ENCODE measurements around the gene SAP25. TPM values are rescaled to one million over a fixed set of nuclear protein-coding genes. Genes with fewer than 3 reads are reported as not detected.

Gene SAP25
- total RNA-seq, 6 experiments from 2014 or later = 0.40 to 0.87 (median 0.55) TPM; not detected in 3

DNA sequence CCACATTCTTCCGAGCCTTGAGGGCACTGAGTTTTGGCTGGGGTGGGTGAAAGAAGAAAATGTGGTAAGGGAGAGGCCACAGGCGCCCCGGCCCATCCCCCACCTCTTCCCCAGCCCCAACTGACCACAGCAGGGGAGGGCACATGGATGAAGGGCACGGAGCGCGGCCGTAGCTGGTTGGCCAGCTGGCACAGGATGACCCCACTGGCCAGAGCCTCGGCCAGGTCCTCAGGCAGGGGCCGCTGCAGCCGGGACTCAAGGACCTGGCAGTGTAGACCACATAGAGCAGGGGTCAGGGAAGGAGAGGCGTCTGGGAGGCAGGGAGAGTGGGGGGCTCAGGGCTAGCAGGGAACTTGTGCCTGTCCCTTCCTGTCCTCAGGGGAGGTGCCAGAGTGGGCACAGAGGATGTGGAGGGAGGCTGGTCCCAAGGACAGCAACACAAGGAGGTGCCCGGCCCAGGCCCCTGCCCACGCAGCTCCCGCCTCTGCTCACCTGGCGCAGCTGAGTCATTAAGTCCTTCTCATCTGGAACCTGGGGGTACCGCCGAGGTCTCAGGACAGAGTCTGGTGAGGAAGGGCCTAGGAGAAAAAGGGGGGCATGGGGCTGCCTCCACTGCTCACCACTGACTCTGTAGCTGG lies 2.2 kb upstream of the SAP25 start:
- no peaks in the 10 kb centered on the region for H3K9me3 Mint-ChIP-seq
- DNase-seq = no peak
- TF ChIP-seq, protein P1, sequence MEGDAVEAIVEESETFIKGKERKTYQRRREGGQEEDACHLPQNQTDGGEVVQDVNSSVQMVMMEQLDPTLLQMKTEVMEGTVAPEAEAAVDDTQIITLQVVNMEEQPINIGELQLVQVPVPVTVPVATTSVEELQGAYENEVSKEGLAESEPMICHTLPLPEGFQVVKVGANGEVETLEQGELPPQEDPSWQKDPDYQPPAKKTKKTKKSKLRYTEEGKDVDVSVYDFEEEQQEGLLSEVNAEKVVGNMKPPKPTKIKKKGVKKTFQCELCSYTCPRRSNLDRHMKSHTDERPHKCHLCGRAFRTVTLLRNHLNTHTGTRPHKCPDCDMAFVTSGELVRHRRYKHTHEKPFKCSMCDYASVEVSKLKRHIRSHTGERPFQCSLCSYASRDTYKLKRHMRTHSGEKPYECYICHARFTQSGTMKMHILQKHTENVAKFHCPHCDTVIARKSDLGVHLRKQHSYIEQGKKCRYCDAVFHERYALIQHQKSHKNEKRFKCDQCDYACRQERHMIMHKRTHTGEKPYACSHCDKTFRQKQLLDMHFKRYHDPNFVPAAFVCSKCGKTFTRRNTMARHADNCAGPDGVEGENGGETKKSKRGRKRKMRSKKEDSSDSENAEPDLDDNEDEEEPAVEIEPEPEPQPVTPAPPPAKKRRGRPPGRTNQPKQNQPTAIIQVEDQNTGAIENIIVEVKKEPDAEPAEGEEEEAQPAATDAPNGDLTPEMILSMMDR (IDR thresholded peaks at IDR 0.05) = no peak
- no peak overlapping the region for H3K27ac Mint-ChIP-seq
- H3K27me3 Mint-ChIP-seq (ENCODE audit: insufficient read depth) = peaks cover 13% of the 10 kb centered on the region; the same call in 1 of the 2 replicates
- H3K4me3 Mint-ChIP-seq = no peak overlapping the region
- H3K4me1 Mint-ChIP-seq (ENCODE audit: low read depth) = no peaks in the 10 kb centered on the region; the same call in 1 of the 2 replicates
- peaks cover 4% of the 10 kb centered on the region; the same call in 1 of the 2 replicates for H3K36me3 Mint-ChIP-seq (ENCODE audit: low read depth)

DNA sequence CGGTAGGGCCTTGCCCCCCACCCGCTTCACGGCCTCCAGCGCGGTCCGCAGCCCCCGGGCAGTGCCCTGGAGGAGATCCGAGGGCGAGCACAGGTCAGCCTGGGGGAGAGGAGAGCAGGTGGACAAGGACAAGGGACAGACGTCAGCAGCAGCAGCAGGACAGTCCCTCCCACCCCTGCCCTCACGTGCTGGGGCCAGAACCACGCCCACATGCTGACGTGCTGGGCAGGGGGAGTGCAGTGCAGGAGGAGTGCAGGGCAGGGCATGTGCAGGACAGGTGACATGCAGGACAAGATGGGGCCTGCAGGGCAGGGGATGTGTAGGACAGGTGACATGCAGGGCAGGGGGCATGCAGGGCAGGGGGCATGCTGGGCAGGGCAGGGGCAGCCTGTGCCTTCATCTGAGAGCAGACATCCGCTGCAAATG lies 1.5 kb upstream of the SAP25 start:
- H3K9me3 Mint-ChIP-seq = no peaks in the 10 kb centered on the region
- H3K36me3 Mint-ChIP-seq (ENCODE audit: low read depth) = peaks cover 4% of the 10 kb centered on the region; the same call in 1 of the 2 replicates
- peaks cover 13% of the 10 kb centered on the region; the same call in 1 of the 2 replicates for H3K27me3 Mint-ChIP-seq (ENCODE audit: insufficient read depth)
- no peak overlapping the region for H3K4me3 Mint-ChIP-seq
- no peaks in the 10 kb centered on the region; the same call in 1 of the 2 replicates for H3K4me1 Mint-ChIP-seq (ENCODE audit: low read depth)
- DNase-seq = no peak
- no peak overlapping the region for H3K27ac Mint-ChIP-seq
- TF ChIP-seq, protein P1 (IDR thresholded peaks at IDR 0.05) = no peak

DNA sequence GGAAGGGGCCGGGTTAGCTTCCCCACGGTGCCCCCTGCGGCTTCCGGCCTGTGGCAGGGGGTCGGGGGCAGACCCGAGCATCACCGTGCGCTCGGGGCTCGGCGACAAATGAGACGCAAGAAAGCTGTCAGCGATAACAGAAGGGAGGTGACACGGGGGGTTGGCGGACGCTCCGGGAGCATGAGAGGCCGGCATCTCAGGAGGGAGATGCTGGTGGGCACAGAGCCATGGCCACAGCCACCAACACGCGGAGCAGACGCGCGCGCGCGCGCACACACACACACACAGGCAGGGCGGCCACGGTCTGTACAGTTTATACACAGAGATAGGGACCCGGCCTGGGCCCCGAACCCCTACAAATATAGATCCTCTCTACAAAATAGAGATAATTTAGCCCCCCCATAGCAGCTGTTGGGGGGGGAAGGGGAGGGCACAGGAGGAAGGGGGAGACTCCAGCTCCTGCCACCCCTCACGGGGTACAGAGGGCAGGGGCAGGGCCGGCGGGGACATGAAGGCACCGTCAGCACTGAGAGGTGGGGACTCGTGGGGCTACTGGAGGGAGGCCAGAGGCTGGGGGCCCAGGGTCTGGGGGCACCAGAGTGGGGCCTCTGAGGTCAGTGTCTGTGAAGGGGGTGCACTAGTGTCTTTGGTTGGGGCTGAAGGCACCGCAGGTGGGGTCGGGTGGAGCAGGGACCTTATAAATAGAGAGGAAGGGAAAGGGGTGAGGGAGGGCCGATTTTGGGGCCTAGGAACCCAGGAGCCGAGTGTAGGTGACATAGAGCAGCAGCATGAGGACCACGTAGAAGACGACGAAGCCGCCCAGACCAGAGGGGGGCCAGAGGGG lies 884 bp upstream of the SAP25 start:
- TF ChIP-seq, protein P1 (IDR thresholded peaks at IDR 0.05) = no peak
- no peak for DNase-seq

DNA sequence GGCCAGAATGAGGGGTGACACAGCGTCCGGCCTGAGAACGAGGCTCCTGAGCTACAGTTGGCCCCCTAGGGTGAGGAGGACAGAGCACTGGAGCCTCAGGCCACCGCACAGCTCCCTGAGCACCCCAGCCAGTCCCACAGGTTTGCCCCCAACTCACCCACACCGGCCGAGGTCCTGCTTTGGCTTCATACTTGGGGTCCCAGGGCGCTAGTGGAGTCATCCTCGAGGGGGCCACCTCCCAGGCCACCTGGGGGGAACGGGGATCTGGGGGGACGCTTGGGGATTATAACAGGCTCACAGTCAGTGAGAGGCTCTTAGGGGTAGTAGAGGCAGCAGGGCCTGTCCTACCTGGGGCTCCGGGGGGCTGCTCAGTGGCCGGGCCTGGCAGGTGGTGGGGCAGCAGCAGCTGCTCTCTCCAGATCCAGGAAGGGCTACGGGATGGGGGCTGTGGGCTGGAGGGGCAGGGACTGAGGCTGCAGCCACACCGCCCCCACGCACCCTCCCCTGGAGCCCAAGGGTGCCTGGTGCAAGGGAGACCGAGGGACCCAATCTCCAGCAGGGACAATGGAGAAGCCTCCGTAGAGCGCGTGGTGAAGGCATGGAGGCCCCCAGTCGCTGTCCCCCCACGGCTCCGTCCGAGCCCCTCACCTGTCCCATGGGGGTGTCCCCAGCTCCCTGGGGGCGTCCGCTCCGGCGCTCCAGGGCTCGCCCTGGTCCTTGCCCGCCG lies 588 bp downstream of the SAP25 start:
- TF ChIP-seq, protein P1 (IDR thresholded peaks at IDR 0.05) = no peak
- Mint-ChIP-seq H3K4me3 (no peak overlapping the region), H3K9me3 (no peaks in the 10 kb centered on the region), H3K36me3 (ENCODE audit: low read depth) (no peaks in the 10 kb centered on the region), H3K27me3 (ENCODE audit: insufficient read depth) (peaks cover 19% of the 10 kb centered on the region), H3K27ac (no peak overlapping the region), H3K4me1 (ENCODE audit: low read depth) (no peaks in the 10 kb centered on the region; the same call in 1 of the 2 replicates)
- DNase-seq = no peak

More for the DNA sequence above, 884 bp upstream of the SAP25 start:
- Mint-ChIP-seq H3K4me3 (no peak overlapping the region), H3K36me3 (ENCODE audit: low read depth) (peaks cover 2% of the 10 kb centered on the region; the same call in 1 of the 2 replicates), H3K27me3 (ENCODE audit: insufficient read depth) (peaks cover 15% of the 10 kb centered on the region), H3K27ac (no peak overlapping the region), H3K4me1 (ENCODE audit: low read depth) (no peaks in the 10 kb centered on the region; the same call in 1 of the 2 replicates), H3K9me3 (no peaks in the 10 kb centered on the region)

DNA sequence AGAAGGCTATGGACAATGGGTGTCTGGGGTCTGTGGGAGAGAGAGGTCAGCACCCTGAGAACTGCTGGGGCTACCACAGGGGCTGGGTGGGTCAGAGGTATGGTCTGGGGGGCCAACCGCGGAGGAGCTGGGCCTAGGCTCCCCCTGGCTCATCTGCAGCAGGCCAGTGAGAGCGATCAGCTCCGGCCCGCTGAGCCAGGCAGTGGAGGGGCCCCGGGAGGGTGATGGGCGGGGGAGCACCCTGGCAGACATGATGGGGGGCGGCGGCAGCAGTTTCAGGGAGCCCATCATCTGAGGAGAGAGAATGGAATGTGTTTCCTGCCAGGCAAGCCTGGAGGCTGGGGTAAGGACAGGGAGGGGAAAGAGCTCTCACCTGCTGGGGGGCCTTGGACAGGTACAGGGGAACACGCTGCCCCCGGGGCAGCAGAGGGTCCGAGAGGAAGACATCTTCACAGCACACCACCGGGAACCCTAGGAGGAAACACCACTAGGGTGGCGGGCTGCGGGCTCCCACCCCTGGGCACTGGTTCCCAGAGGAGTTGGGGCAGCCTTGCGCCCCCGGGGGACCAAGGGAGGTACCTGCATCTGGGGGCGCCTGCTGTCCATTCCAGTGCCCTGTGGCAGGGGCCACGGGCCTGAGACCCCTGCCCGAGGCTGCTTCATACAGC lies 1.3 kb downstream of the SAP25 start:
- H3K4me1 Mint-ChIP-seq (ENCODE audit: low read depth) = peaks cover 6% of the 10 kb centered on the region; the same call in 1 of the 2 replicates
- TF ChIP-seq, protein P1 (IDR thresholded peaks at IDR 0.05) = no peak
- no peak for DNase-seq
- H3K4me3 Mint-ChIP-seq = no peak overlapping the region; the same call in 1 of the 2 replicates
- H3K27ac Mint-ChIP-seq = no peak overlapping the region
- no peaks in the 10 kb centered on the region for H3K9me3 Mint-ChIP-seq
- no peaks in the 10 kb centered on the region for H3K36me3 Mint-ChIP-seq (ENCODE audit: low read depth)
- peaks cover 19% of the 10 kb centered on the region for H3K27me3 Mint-ChIP-seq (ENCODE audit: insufficient read depth)
